HG02970 (cell line): ENCODE results near the gene CCDC12.

Experiments used
- ATAC-seq: cut with Tn5 transposase; IDR thresholded peaks from one replicate; pipeline ENCODE4 v1.9.1; 2021; ENCODE audit warnings: mild to moderate bottlenecking, moderate library complexity, moderate number of reproducible peaks; ENCODE audit not compliant: unreplicated experiment, low FRiP score

CCDC12 gene

GRCh38 chr3:46943237-46944187 lies 33.0 kb downstream of the CCDC12 start:
- ATAC-seq = no peak

GRCh38 chr3:46942481-46943236 lies 33.9 kb downstream of the CCDC12 start:
- ATAC-seq = no peak

DNA sequence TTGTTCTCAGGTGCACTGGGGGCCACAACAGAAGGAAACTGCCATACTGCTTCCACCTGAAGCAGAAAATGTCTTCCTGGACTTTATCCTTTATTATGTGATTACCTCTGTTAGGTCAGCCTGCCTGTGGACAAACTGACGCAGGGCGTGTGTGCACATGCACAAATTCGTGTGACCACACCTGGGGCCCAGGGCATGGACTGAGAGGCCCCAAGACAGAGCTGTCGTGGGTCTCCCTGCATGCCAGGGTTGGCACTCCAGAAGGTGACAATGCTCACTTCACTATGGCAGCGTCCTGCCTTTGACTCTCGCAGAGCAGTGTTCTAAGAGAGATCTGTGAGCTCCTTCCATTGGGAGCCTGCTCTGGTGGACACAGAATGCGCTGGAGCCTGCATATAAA lies 34.5 kb downstream of the CCDC12 start:
- ATAC-seq = no peak

- ATAC-seq = no peak
Measured at GRCh38 chr3:46939578-46940445, 36.7 kb downstream of the CCDC12 start.

DNA sequence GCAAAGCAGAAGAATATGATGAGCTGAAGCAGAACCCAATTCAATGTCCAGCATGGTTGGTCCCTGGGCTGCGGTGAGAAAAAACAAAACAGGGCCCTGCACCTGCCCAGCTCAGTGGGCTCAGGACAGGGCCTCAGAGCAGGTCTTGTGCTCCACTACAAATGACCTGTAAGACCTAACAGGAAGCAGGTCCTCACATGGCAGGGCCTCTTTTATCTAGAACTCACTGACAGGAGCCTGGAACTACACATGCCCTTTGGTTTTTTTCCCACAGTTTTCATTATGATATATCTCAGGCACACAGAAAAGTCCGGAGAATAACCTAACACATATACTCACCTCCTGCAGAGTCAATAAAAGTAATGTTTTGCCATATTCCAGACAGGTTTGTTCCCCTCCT lies 38.4 kb downstream of the CCDC12 start:
- no peak for ATAC-seq

GRCh38 chr3:46936733-46937250 lies 39.8 kb downstream of the CCDC12 start:
- no peak for ATAC-seq

GRCh38 chr3:46935989-46936558 lies 40.5 kb downstream of the CCDC12 start:
- no peak for ATAC-seq

- no peak for ATAC-seq
Measured at GRCh38 chr3:46935168-46935858, 41.2 kb downstream of the CCDC12 start.

GRCh38 chr3:46934498-46935167 lies 41.9 kb downstream of the CCDC12 start:
- no peak for ATAC-seq

GRCh38 chr3:46934072-46934471 lies 42.5 kb downstream of the CCDC12 start:
- ATAC-seq = no peak

- ATAC-seq = no peak
Measured at GRCh38 chr3:46933261-46933660, 43.3 kb downstream of the CCDC12 start.

- ATAC-seq = no peak
Measured at GRCh38 chr3:46932455-46933225, 43.9 kb downstream of the CCDC12 start.

GRCh38 chr3:46931631-46932331 lies 44.8 kb downstream of the CCDC12 start:
- ATAC-seq = no peak

- no peak for ATAC-seq
Measured at GRCh38 chr3:46930945-46931403, 45.6 kb downstream of the CCDC12 start.

GRCh38 chr3:46930166-46930944 lies 46.2 kb downstream of the CCDC12 start:
- ATAC-seq = no peak

- no peak for ATAC-seq
Measured at GRCh38 chr3:46929324-46929723, 47.2 kb downstream of the CCDC12 start.

- ATAC-seq = no peak
Measured at GRCh38 chr3:46928282-46928681, 48.3 kb downstream of the CCDC12 start.
